A549 (cell line): ENCODE results near the gene LIN9. TPM values are rescaled to one million over a fixed set of nuclear protein-coding genes. Genes with fewer than 3 reads are reported as not detected.

ENCODE experiments used
- ATAC-seq, 2 experiments: fragments of 200-7000 bp in 1 of 2; fragments of >200 bp in 1 of 2; cut with Nextera tagmentation in 1 of 2; cut with Tn5 transposase in 1 of 2; 3 replicates each; pipeline versions ENCODE4 v1.8.0 to v1.9.1; 2018 to 2020; ENCODE audit warnings: mild to moderate bottlenecking in 1 of 2, moderate library complexity in 1 of 2
- CTCF ChIA-PET: fragments of 300-600 bp; sonication (Branson Sonifier 250); formaldehyde crosslinking; extraction: SDS; loops from one replicate; lab custom pipeline; 2021; ENCODE audit warnings: antibody characterized with exemption, inconsistent platforms; lab: Yijun Ruan, JAX
- POLR2A ChIA-PET: fragments of 350-600 bp; formaldehyde crosslinking; extraction: SDS; loops from one replicate; lab custom pipeline; 2021; ENCODE audit warnings: antibody characterized with exemption, inconsistent platforms; lab: Yijun Ruan, JAX
- DNase-seq, 2 experiments: peaks; one replicate each; pipeline versions ENCODE4 v3.0.0 to v3.0.0-alpha.2; 2011 to 2016; ENCODE audit warnings: low read depth in 1 of 2, low spot score in 1 of 2
- FAIRE-seq: peaks from 2 replicates; lab custom pipeline; 2011; peaks lifted over from hg19 to GRCh38; lab: Jason Lieb, UNC
- H3K27ac ChIP-seq, 2 experiments: fragments of >200 bp; sonication (Bioruptor Twin); formaldehyde crosslinking; 3 replicates each; pipeline ENCODE4 v1.5.1; 2016 to 2017
- H3K4me1 ChIP-seq: fragments of >200 bp; sonication (Bioruptor Twin); formaldehyde crosslinking; 3 replicates; pipeline ENCODE4 v1.6.1; 2016
- H3K4me2 ChIP-seq: fragments of >200 bp; sonication (Bioruptor Twin); formaldehyde crosslinking; 3 replicates; pipeline ENCODE4 v1.6.1; 2016
- H3K4me3 ChIP-seq: fragments of >200 bp; sonication (Bioruptor Twin); formaldehyde crosslinking; 3 replicates; pipeline ENCODE4 v1.5.1; 2016
- H3K9me3 ChIP-seq: fragments of >200 bp; sonication (Bioruptor Twin); formaldehyde crosslinking; 3 replicates; pipeline ENCODE4 v1.6.1; 2016
- BCL3 ChIP-seq: fragments of >200 bp; sonication (Bioruptor Twin); formaldehyde crosslinking; IDR thresholded peaks from 3 replicates; pipeline ENCODE4 v1.6.1; 2016
- BHLHE40 ChIP-seq: IDR thresholded peaks from 2 replicates; pipeline ENCODE4 v1.6.1; 2012; ENCODE audit warnings: low read depth, low read length, inconsistent platforms
- CBX2 ChIP-seq: fragments of 200-600 bp; sonication (generic); IDR thresholded peaks from 2 replicates; pipeline ENCODE4 v1.6.1; 2016; ENCODE audit warnings: low read depth, mild to moderate bottlenecking, borderline replicate concordance
- CBX8 ChIP-seq: fragments of 200-600 bp; sonication (generic); IDR thresholded peaks from 2 replicates; pipeline ENCODE4 v1.6.1; 2016
- CTCF ChIP-seq: fragments of >200 bp; sonication (Bioruptor Twin); formaldehyde crosslinking; IDR thresholded peaks from 3 replicates; pipeline ENCODE4 v1.5.1; 2016
- EHMT2 ChIP-seq: fragments of 200-600 bp; sonication (generic); IDR thresholded peaks from 2 replicates; pipeline ENCODE4 v1.6.1; 2016; ENCODE audit warnings: antibody characterized with exemption, low read depth, mild to moderate bottlenecking, moderate library complexity
- ESRRA ChIP-seq: fragments of 150-350 bp; IDR thresholded peaks from 2 replicates; pipeline ENCODE4 v1.6.1; 2014; ENCODE audit warnings: mild to moderate bottlenecking, low read length, borderline replicate concordance
- FOSL2 ChIP-seq, 2 experiments: fragments of 450-650 bp in 1 of 2; fragments of >200 bp in 1 of 2; sonication (Bioruptor Twin) in 1 of 2; formaldehyde crosslinking; IDR thresholded peaks; 2 replicates each; pipeline versions ENCODE4 v1.5.0 to v1.6.1; 2016 to 2020; ENCODE audit warnings: mild to moderate bottlenecking in 1 of 2, moderate library complexity in 1 of 2
- FOXS1 ChIP-seq: fragments of 250-450 bp; sonication (Bioruptor Pico); IDR thresholded peaks from 2 replicates; pipeline ENCODE4 v1.5.0; 2020; ENCODE audit warnings: mild to moderate bottlenecking, moderate library complexity
- GATA3 ChIP-seq: IDR thresholded peaks from 2 replicates; pipeline ENCODE4 v1.6.1; 2012; ENCODE audit warnings: borderline replicate concordance
- HDAC2 ChIP-seq: fragments of 200-600 bp; sonication (generic); IDR thresholded peaks from 2 replicates; pipeline ENCODE4 v1.6.1; 2016
- HEYL ChIP-seq: fragments of 250-450 bp; sonication (Bioruptor Pico); IDR thresholded peaks from 2 replicates; pipeline ENCODE4 v1.8.0; 2021; ENCODE audit warnings: mild to moderate bottlenecking, moderate library complexity
- HOXA7 ChIP-seq: fragments of 250-450 bp; sonication (Bioruptor Pico); IDR thresholded peaks from 2 replicates; pipeline ENCODE4 v1.5.0; 2020; ENCODE audit warnings: mild to moderate bottlenecking, moderate library complexity
- JUN ChIP-seq, 2 experiments: fragments of >200 bp; sonication (Bioruptor Twin); formaldehyde crosslinking; IDR thresholded peaks; 2 replicates in 1 of 2; 3 replicates in 1 of 2; pipeline ENCODE4 v1.6.1; 2016 to 2017
- JUNB ChIP-seq: fragments of >200 bp; sonication (Bioruptor Twin); formaldehyde crosslinking; IDR thresholded peaks from 2 replicates; pipeline ENCODE4 v1.6.1; 2016
- KDM5A ChIP-seq: fragments of 200-600 bp; sonication (generic); IDR thresholded peaks from 2 replicates; pipeline ENCODE4 v1.6.1; 2016; ENCODE audit warnings: antibody characterized with exemption, mild to moderate bottlenecking
- MYC ChIP-seq: IDR thresholded peaks from 2 replicates; pipeline ENCODE4 v1.6.1; 2012; ENCODE audit warnings: mild to moderate bottlenecking, inconsistent platforms, low read length, improper control_type of control experiment, borderline replicate concordance
- PBX3 ChIP-seq: IDR thresholded peaks from 2 replicates; pipeline ENCODE4 v1.6.1; 2012
- POLR2A ChIP-seq: IDR thresholded peaks from 2 replicates; pipeline ENCODE4 v1.6.1; 2012; ENCODE audit warnings: mild to moderate bottlenecking, low read length
- POLR2AphosphoS2 ChIP-seq: conservative IDR thresholded peaks from 2 replicates; pipeline ENCODE4 v1.6.1; 2012; ENCODE audit warnings: low read length, improper control_type of control experiment, inconsistent platforms
- RAD21 ChIP-seq, 2 experiments: fragments of >200 bp in 1 of 2; sonication (Bioruptor Twin) in 1 of 2; formaldehyde crosslinking in 1 of 2; IDR thresholded peaks in 1 of 2; conservative IDR thresholded peaks in 1 of 2; 2 replicates in 1 of 2; 3 replicates in 1 of 2; pipeline ENCODE4 v1.6.1; 2012 to 2018; ENCODE audit warnings: inconsistent platforms in 1 of 2
- RARB ChIP-seq: fragments of 250-450 bp; sonication (Bioruptor Pico); IDR thresholded peaks from 2 replicates; pipeline ENCODE4 v1.8.0; 2021; ENCODE audit warnings: mild to moderate bottlenecking, moderate library complexity
- REST ChIP-seq: fragments of 200-600 bp; sonication (generic); IDR thresholded peaks from 2 replicates; pipeline ENCODE4 v1.6.1; 2016; ENCODE audit warnings: antibody characterized with exemption, mild to moderate bottlenecking, moderate library complexity
- RNF2 ChIP-seq: fragments of 200-600 bp; sonication (generic); IDR thresholded peaks from 2 replicates; pipeline ENCODE4 v1.6.1; 2016; ENCODE audit warnings: low read depth, mild to moderate bottlenecking, antibody characterized with exemption, moderate library complexity, borderline replicate concordance
- SREBF2 ChIP-seq: fragments of 450-650 bp; IDR thresholded peaks from 2 replicates; pipeline ENCODE4 v1.6.1; 2014; ENCODE audit warnings: mild to moderate bottlenecking, moderate library complexity
- TFCP2L1 ChIP-seq: fragments of 250-450 bp; sonication (Bioruptor Pico); IDR thresholded peaks from 2 replicates; pipeline ENCODE4 v1.5.0; 2021; ENCODE audit warnings: mild to moderate bottlenecking
- TP53 ChIP-seq: fragments of 250-450 bp; sonication (Bioruptor Pico); IDR thresholded peaks from 2 replicates; pipeline ENCODE4 v1.5.0; 2021; ENCODE audit warnings: mild to moderate bottlenecking, moderate library complexity
- ZNF302 ChIP-seq: fragments of 250-450 bp; sonication (Bioruptor Pico); IDR thresholded peaks from 2 replicates; pipeline ENCODE4 v1.9.0; 2021; ENCODE audit warnings: inconsistent platforms, mild to moderate bottlenecking, moderate library complexity
- ZSCAN20 ChIP-seq: fragments of 250-450 bp; sonication (Bioruptor Pico); IDR thresholded peaks from 2 replicates; pipeline ENCODE4 v1.8.0; 2022; ENCODE audit warnings: mild to moderate bottlenecking, moderate library complexity
- WGBS: methylation state at CpG from one replicate; pipeline ENCODE4 v1.1.6; 2017; ENCODE audit errors: missing lambda C conversion rate; 5-methylcytosine and 5-hydroxymethylcytosine counted together
- polyA plus RNA-seq, 4 experiments: library from polyadenylated mRNA; depleted of rRNA in 3 of 4; stranded (reverse); fragments of >200 nt; fragmentation: RNase III in 1 of 4; extraction: RNeasy Plus Mini Kit Qiagen cat#74134 plus additional on column Dnase treatment in 1 of 4; gene quantifications; 2 replicates in 3 of 4; 3 replicates in 1 of 4; pipeline ENCODE4 v1.2.3, GENCODE V29; 2011 to 2017

LIN9 gene
- polyA plus RNA-seq, 2 of the 4 experiments (the other 2 are of a cell fraction): 8.3 to 14.7 TPM

- FAIRE-seq: no peak
- POLR2A ChIA-PET: no interaction called here
Observed at GRCh38 chr1:226308166-226308722, 720 bp downstream of the LIN9 start.

GRCh38 chr1:226306425-226306824 is 2.5 kb downstream of the LIN9 start:
- FAIRE-seq (no peak), ATAC-seq (no peak), DNase-seq (no peak)
- 93% methylated on average over 2 of the region's 2 CpGs for WGBS
- ChIA-PET POLR2A (no interaction called here), CTCF (interaction anchor here (1.0 to 2.4 kb wide), 2 partner anchors 27 to 242 kb away, joined by 3 to 9 read pairs; no protein-coding TSS in a partner anchor)
- H3K9me3 ChIP-seq: no peaks in the 10 kb centered on the region
- H3K4me3 ChIP-seq: no peak overlapping the region
- no peak overlapping the region for H3K4me2 ChIP-seq
- H3K4me1 ChIP-seq: peaks cover 20% of the 10 kb centered on the region
- no peak overlapping the region for H3K27ac ChIP-seq
- no peak for TF ChIP-seq FOXS1 (CRISPR knock-in tag)

More at GRCh38 chr1:226308166-226308722, 720 bp downstream of the LIN9 start:
- H3K4me3 ChIP-seq: peak overlapping the region; percentile 97
- peak overlapping the region; percentile 79 for H3K4me2 ChIP-seq
- CTCF ChIA-PET: interaction anchor here (1.0 to 3.2 kb wide), 3 partner anchors 25 to 66 kb away, joined by 3 to 17 read pairs (median 3); no protein-coding TSS in a partner anchor
- 29% methylated on average over 6 of the region's 14 CpGs for WGBS
- peaks cover 20% of the 10 kb centered on the region for H3K4me1 ChIP-seq
- ATAC-seq: peak; percentile 45 to 53
- TF ChIP-seq HOXA7 (CRISPR knock-in tag) (no peak), FOSL2 (IDR thresholded peaks at IDR 0.05) (no peak), FOSL2 (CRISPR knock-in tag; IDR thresholded peaks at IDR 0.05) (no peak), KDM5A (no peak), POLR2AphosphoS2 (no peak), TP53 (CRISPR knock-in tag) (no peak), BHLHE40 (no peak), JUN (IDR thresholded peaks at IDR 0.05) (no peak), CBX2 (no peak), JUNB (no peak), RAD21 (conservative IDR thresholded peaks at IDR 0.05 in 1 of 2, IDR thresholded peaks at IDR 0.05 in 1 of 2) (no peak), GATA3 (no peak), ZSCAN20 (CRISPR knock-in tag) (no peak), EHMT2 (no peak), CTCF (no peak), POLR2A (no peak)
- TF ChIP-seq, all 56 proteins: peak for 0
- Histone ChIP-seq H3K9me3 (no peaks in the 10 kb centered on the region), H3K27ac (peak overlapping the region; percentile 96)
- DNase-seq: peak; percentile 19 to 33

GRCh38 chr1:226305184-226305583 is 3.8 kb downstream of the LIN9 start:
- 93% methylated on average over 5 of the region's 5 CpGs for WGBS
- Histone ChIP-seq H3K27ac (no peak overlapping the region), H3K4me1 (peaks cover 13% of the 10 kb centered on the region), H3K9me3 (no peaks in the 10 kb centered on the region), H3K4me3 (no peak overlapping the region), H3K4me2 (no peak overlapping the region)
- FAIRE-seq (no peak), ATAC-seq (no peak), DNase-seq (no peak)
- POLR2A ChIA-PET: no interaction called here
- CTCF ChIA-PET: no interaction called here
- TF ChIP-seq ZNF302 (CRISPR knock-in tag) (no peak), RARB (no peak), TFCP2L1 (no peak), CBX8 (no peak), BCL3 (no peak), REST (no peak), RNF2 (no peak), HDAC2 (no peak), PBX3 (no peak), MYC (no peak), SREBF2 (no peak), JUNB (no peak), HEYL (CRISPR knock-in tag) (no peak), ESRRA (no peak)
